Panc1 (cell line): ENCODE data around the gene KRT86. TPM values are rescaled to one million over a fixed set of nuclear protein-coding genes. Genes with fewer than 3 reads are reported as not detected.

Experiments
- ATAC-seq: fragments of 200-7000 bp; cut with Tn5 transposase; 2 replicates; pipeline ENCODE4 v1.9.1; 2020; ENCODE audit warnings: mild to moderate bottlenecking, moderate library complexity
- BruUV-seq: library from RNA; stranded (reverse); fragments of 400-500 nt; replicated peaks from 2 replicates; lab custom pipeline; 2021; lab: Mats Ljungman, UMichigan
- CTCF ChIA-PET: fragments of 300-600 bp; sonication (Branson Sonifier 250); formaldehyde crosslinking; loops from one replicate; lab custom pipeline; 2022; ENCODE audit warnings: antibody characterized with exemption; lab: Charles Lee
- POLR2A ChIA-PET: fragments of 300-600 bp; sonication (Branson Sonifier 250); formaldehyde crosslinking; loops from one replicate; lab custom pipeline; 2022; ENCODE audit warnings: antibody characterized with exemption; lab: Charles Lee
- DNase-seq: peaks from one replicate; pipeline ENCODE4 v3.0.0-alpha.2; 2010; ENCODE audit warnings: low read depth, low spot score
- H3K27ac ChIP-seq: 2 replicates; pipeline ENCODE4 v1.5.1; 2011; ENCODE audit warnings: mild to moderate bottlenecking, low read length, inconsistent platforms
- H3K27me3 ChIP-seq: fragments of 200-500 bp; sonication (Bioruptor generic); 2 replicates; pipeline ENCODE4 v1.6.0; 2014; ENCODE audit warnings: low read length, inconsistent platforms; ENCODE audit not compliant: control insufficient read depth, insufficient read depth
- H3K36me3 ChIP-seq: fragments of 200-500 bp; sonication (Bioruptor generic); 2 replicates; pipeline ENCODE4 v1.5.1; 2014; ENCODE audit warnings: inconsistent platforms, mild to moderate bottlenecking, low read length, moderate library complexity; ENCODE audit not compliant: control insufficient read depth, insufficient read depth
- H3K4me1 ChIP-seq: 2 replicates; pipeline ENCODE4 v1.5.1; 2011; ENCODE audit warnings: inconsistent platforms, mild to moderate bottlenecking, low read length, moderate library complexity; ENCODE audit not compliant: control insufficient read depth, insufficient read depth
- H3K4me3 ChIP-seq, 2 experiments: 2 replicates each; pipeline ENCODE4 v1.5.1; 2011 to 2012; ENCODE audit warnings: low read depth in 2 of 2, low read length in 2 of 2, mild to moderate bottlenecking in 2 of 2, inconsistent platforms in 1 of 2, moderate library complexity in 1 of 2
- H3K9me3 ChIP-seq: fragments of 200-500 bp; sonication (Bioruptor generic); 2 replicates; pipeline ENCODE4 v1.5.1; 2014; ENCODE audit warnings: low read depth, mild to moderate bottlenecking, inconsistent platforms, low read length, moderate library complexity; ENCODE audit not compliant: control insufficient read depth, insufficient read depth
- CTCF ChIP-seq: fragments of 450-650 bp; IDR thresholded peaks from 2 replicates; pipeline ENCODE4 v1.5.1; 2017; ENCODE audit warnings: mild to moderate bottlenecking
- POLR2AphosphoS5 ChIP-seq: IDR thresholded peaks from 2 replicates; pipeline ENCODE4 v1.6.1; 2012; ENCODE audit warnings: mild to moderate bottlenecking, low read depth, low read length, moderate library complexity
- REST ChIP-seq, 2 experiments: IDR thresholded peaks; 2 replicates each; pipeline ENCODE4 v1.6.1; 2011 to 2012; ENCODE audit warnings: low read depth in 2 of 2, control low read depth in 1 of 2, low read length in 1 of 2, mild to moderate bottlenecking in 1 of 2, moderate library complexity in 1 of 2; ENCODE audit not compliant: insufficient read depth in 1 of 2
- SIN3A ChIP-seq: IDR thresholded peaks from 2 replicates; pipeline ENCODE4 v1.6.1; 2012; ENCODE audit warnings: low read depth, mild to moderate bottlenecking, low read length, moderate library complexity, borderline replicate concordance; ENCODE audit not compliant: insufficient read depth
- TCF7L2 ChIP-seq: IDR thresholded peaks from 2 replicates; pipeline ENCODE4 v1.6.1; 2011; ENCODE audit warnings: mild to moderate bottlenecking, low read depth, low read length, inconsistent platforms
- in situ Hi-C: cut with HindIII; loops from 2 replicates; pipeline ENCODE4 v1.10.0; 2016; ENCODE audit warnings: low sequenced_read_pairs, low pct_unique_long_range_greater_than_20kb
- intact Hi-C: fragments of 100-400 bp; cut with micrococcal nuclease; formaldehyde crosslinking; loops from one replicate; pipeline ENCODE4 v1.10.0; 2022; ENCODE audit not compliant: unreplicated experiment
- total RNA-seq: library from RNA; stranded (reverse); gene quantifications from one replicate; pipeline ENCODE4 v1.2.1, GENCODE V29; 2021; ENCODE audit not compliant: unreplicated experiment

KRT86 gene
- total RNA-seq, 1 experiment from 2014 or later, result 1.1 TPM

GRCh38 chr12:52250048-52250990 lies 24.1 kb upstream of the KRT86 start:
- H3K9me3 ChIP-seq, result no peaks in the 10 kb centered on the region
- H3K4me1 ChIP-seq, result peaks cover 46% of the 10 kb centered on the region
- intact Hi-C loops, result no loop called here
- peak overlapping the region; percentile 70 for H3K27ac ChIP-seq
- no TSS peak for BruUV-seq
- CTCF ChIA-PET, result no interaction called here
- H3K27me3 ChIP-seq, result no peaks in the 10 kb centered on the region
- TF ChIP-seq SIN3A (no peak), POLR2AphosphoS5 (no peak), TCF7L2 (no peak), REST (IDR thresholded peaks at IDR 0.05; ENCODE audit: insufficient read depth in 1 of 2, low read depth in 2 of 2, low read length in 1 of 2) (no peak), CTCF (no peak)
- H3K36me3 ChIP-seq, result no peaks in the 10 kb centered on the region
- ATAC-seq (no peak), DNase-seq (no peak)
- in situ Hi-C loops, result no loop called here
- H3K4me3 ChIP-seq, result no peak overlapping the region
- POLR2A ChIA-PET, result no interaction called here

- intact Hi-C loops (no loop called here), in situ Hi-C loops (no loop called here)
- no peaks in the 10 kb centered on the region for H3K27me3 ChIP-seq
- no peak for ATAC-seq
- no TSS peak for BruUV-seq
- H3K4me3 ChIP-seq, result no peak overlapping the region
- H3K36me3 ChIP-seq, result no peaks in the 10 kb centered on the region
- H3K9me3 ChIP-seq, result no peaks in the 10 kb centered on the region
- H3K27ac ChIP-seq, result peak overlapping the region; percentile 49
- ChIA-PET POLR2A (no interaction called here), CTCF (interaction anchor here (0.6 to 1.7 kb wide), 2 partner anchors 14 to 132 kb away, joined by 4 to 11 read pairs; no protein-coding TSS in a partner anchor)
- TF ChIP-seq TCF7L2 (no peak), CTCF (no peak), SIN3A (no peak), REST (IDR thresholded peaks at IDR 0.05; ENCODE audit: insufficient read depth in 1 of 2, low read depth in 2 of 2, low read length in 1 of 2) (no peak), POLR2AphosphoS5 (no peak)
- peaks cover 34% of the 10 kb centered on the region for H3K4me1 ChIP-seq
- no peak for DNase-seq
Observed at GRCh38 chr12:52251367-52252051, 22.9 kb upstream of the KRT86 start.
